Measurements from ENCODE around the gene FASTKD3. TPM values are rescaled to one million over a fixed set of nuclear protein-coding genes. Genes with fewer than 3 reads are reported as not detected.

Gene FASTKD3
- total RNA-seq (2021; ENCODE audit: unreplicated experiment) (9.9 TPM), Bru-seq, nascent RNA (percentile 73 among the genes with signal in this experiment), BruChase-seq, experiment 1, labeled RNA remaining after a 2-hour chase (percentile 83 among the genes with signal in this experiment), BruChase-seq, experiment 2, labeled RNA remaining after a 6-hour chase (percentile 55 among the genes with signal in this experiment)
- polyA plus RNA-seq (2012; ENCODE audit: insufficient read length) = 4.4 TPM
- long read RNA-seq, transcript FASTKD3-201 (7 exons, 2,402 nt) = major isoform, 6 of 15 reads
- long read RNA-seq, partial matches to known transcripts = 3 of 15 reads
- long read RNA-seq, other reads (novel, unspliced or antisense) = 2 of 15 reads

DNA sequence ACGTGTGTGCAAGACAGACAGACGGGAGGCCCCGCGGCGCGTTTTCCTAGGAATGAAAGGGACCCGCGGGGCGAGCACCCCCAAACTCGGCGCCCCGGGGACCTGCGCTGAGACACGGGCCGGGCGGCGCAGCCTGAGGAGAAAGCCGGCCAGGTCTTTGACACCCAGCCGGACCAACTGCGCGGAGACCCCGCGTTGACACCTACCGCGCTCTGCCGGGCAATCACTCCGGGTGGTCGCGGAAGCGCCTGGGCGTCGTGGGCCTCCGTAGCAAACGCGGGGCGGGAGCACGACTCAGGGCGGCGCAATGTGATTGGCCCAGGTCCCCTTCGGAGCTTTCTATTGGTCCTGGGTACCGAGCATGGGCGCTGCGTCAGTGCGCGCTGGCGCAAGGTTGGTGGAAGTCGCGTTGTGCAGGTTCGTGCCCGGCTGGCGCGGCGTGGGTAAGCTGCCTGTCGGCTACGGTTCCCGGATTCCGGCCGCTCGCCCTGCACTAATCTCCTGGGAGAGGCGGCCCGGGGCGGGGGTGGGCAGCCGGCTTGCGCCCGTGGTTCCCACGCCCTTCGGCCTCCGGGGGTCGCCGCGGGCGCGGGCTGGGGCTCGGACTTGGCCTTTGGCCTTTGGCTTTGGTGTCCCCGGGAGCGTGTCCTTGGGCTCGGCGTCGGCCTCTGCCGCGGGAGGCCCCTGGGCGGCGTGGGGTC lies at the start of gene FASTKD3, which contains the start of gene MTRR:
FASTKD3 (minus strand) TSS at position 259 of the 701 bp plus-strand sequence. CDS start 948 bp downstream, outside the sequence.
MTRR (plus strand) TSS at position 376 of the 701 bp plus-strand sequence. CDS start 1,647 bp downstream, outside the sequence.
- Histone ChIP-seq H3K4me3 (ENCODE audit: low read depth in 2 of 2, low read length in 2 of 2) (peak within 1 kb of the TSS; percentile 73 to 80), H3K4me1 (ENCODE audit: control insufficient read depth, insufficient read depth, low read length) (peaks cover 25% of the 10 kb centered on the region), H3K36me3 (ENCODE audit: control insufficient read depth, insufficient read depth, low read length) (peaks cover 26% of the 10 kb centered on the region), H3K9me3 (ENCODE audit: control insufficient read depth, insufficient read depth, low read depth, low read length) (no peaks in the 10 kb centered on the region), H3K27ac (ENCODE audit: low read length) (peak within 1 kb of the TSS; percentile 94), H3K27me3 (ENCODE audit: control insufficient read depth, insufficient read depth, low read length) (no peaks in the 10 kb centered on the region)
- BruUV-seq (replicated peaks) = no TSS peak
- intact Hi-C loops (cut with micrococcal nuclease; ENCODE audit: unreplicated experiment) = no loop called here
- in situ Hi-C loops (cut with HindIII; ENCODE audit: low pct_unique_long_range_greater_than_20kb, low sequenced_read_pairs) = no loop called here
- CTCF ChIA-PET = interaction anchor here (1.3 kb wide), 1 partner anchor 1103 kb away, joined by 3 read pairs; no protein-coding TSS in a partner anchor
- ATAC-seq (peak; percentile 100), DNase-seq (ENCODE audit: low read depth, low spot score) (peak; percentile 73)
- POLR2A ChIA-PET = interaction anchor here (0.7 kb wide), 1 partner anchor 599 kb away, joined by 3 read pairs; no protein-coding TSS in a partner anchor
- TF ChIP-seq, protein P1, sequence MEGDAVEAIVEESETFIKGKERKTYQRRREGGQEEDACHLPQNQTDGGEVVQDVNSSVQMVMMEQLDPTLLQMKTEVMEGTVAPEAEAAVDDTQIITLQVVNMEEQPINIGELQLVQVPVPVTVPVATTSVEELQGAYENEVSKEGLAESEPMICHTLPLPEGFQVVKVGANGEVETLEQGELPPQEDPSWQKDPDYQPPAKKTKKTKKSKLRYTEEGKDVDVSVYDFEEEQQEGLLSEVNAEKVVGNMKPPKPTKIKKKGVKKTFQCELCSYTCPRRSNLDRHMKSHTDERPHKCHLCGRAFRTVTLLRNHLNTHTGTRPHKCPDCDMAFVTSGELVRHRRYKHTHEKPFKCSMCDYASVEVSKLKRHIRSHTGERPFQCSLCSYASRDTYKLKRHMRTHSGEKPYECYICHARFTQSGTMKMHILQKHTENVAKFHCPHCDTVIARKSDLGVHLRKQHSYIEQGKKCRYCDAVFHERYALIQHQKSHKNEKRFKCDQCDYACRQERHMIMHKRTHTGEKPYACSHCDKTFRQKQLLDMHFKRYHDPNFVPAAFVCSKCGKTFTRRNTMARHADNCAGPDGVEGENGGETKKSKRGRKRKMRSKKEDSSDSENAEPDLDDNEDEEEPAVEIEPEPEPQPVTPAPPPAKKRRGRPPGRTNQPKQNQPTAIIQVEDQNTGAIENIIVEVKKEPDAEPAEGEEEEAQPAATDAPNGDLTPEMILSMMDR (IDR thresholded peaks at IDR 0.05) = no peak
- TF ChIP-seq POLR2AphosphoS5 (IDR thresholded peaks at IDR 0.05; ENCODE audit: low read depth, low read length) (peak; percentile 84), TCF7L2 (IDR thresholded peaks at IDR 0.05; ENCODE audit: low read depth, low read length) (peak; percentile 69; the same call in 1 of the 2 replicates), SIN3A (IDR thresholded peaks at IDR 0.05; ENCODE audit: borderline replicate concordance, insufficient read depth, low read depth, low read length) (no peak; the same call in 1 of the 2 replicates)
- TF ChIP-seq, protein P2, sequence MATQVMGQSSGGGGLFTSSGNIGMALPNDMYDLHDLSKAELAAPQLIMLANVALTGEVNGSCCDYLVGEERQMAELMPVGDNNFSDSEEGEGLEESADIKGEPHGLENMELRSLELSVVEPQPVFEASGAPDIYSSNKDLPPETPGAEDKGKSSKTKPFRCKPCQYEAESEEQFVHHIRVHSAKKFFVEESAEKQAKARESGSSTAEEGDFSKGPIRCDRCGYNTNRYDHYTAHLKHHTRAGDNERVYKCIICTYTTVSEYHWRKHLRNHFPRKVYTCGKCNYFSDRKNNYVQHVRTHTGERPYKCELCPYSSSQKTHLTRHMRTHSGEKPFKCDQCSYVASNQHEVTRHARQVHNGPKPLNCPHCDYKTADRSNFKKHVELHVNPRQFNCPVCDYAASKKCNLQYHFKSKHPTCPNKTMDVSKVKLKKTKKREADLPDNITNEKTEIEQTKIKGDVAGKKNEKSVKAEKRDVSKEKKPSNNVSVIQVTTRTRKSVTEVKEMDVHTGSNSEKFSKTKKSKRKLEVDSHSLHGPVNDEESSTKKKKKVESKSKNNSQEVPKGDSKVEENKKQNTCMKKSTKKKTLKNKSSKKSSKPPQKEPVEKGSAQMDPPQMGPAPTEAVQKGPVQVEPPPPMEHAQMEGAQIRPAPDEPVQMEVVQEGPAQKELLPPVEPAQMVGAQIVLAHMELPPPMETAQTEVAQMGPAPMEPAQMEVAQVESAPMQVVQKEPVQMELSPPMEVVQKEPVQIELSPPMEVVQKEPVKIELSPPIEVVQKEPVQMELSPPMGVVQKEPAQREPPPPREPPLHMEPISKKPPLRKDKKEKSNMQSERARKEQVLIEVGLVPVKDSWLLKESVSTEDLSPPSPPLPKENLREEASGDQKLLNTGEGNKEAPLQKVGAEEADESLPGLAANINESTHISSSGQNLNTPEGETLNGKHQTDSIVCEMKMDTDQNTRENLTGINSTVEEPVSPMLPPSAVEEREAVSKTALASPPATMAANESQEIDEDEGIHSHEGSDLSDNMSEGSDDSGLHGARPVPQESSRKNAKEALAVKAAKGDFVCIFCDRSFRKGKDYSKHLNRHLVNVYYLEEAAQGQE (IDR thresholded peaks at IDR 0.05; ENCODE audit: insufficient read depth in 1 of 2, low read depth in 2 of 2, low read length in 1 of 2) = 0 out of 4 replicates have a peak, but pooled peaks of 1 of the 2 experiments have one; percentile 47

GRCh38 chr5:7917130-7918123 lies 48.6 kb upstream of the FASTKD3 start:
- DNase-seq (ENCODE audit: low read depth, low spot score) = no peak
- Histone ChIP-seq H3K27me3 (ENCODE audit: control insufficient read depth, insufficient read depth, low read length) (no peaks in the 10 kb centered on the region), H3K27ac (ENCODE audit: low read length) (no peak overlapping the region), H3K36me3 (ENCODE audit: control insufficient read depth, insufficient read depth, low read length) (no peaks in the 10 kb centered on the region), H3K4me1 (ENCODE audit: control insufficient read depth, insufficient read depth, low read length) (no peaks in the 10 kb centered on the region), H3K4me3 (ENCODE audit: low read depth in 2 of 2, low read length in 2 of 2) (no peak overlapping the region), H3K9me3 (ENCODE audit: control insufficient read depth, insufficient read depth, low read depth, low read length) (peaks cover 8% of the 10 kb centered on the region; the same call in 1 of the 2 replicates)
- ChIA-PET POLR2A (no interaction called here), CTCF (no interaction called here)
- TF ChIP-seq POLR2AphosphoS5 (IDR thresholded peaks at IDR 0.05; ENCODE audit: low read depth, low read length) = no peak
- TF ChIP-seq TCF7L2 (IDR thresholded peaks at IDR 0.05; ENCODE audit: low read depth, low read length) = no peak
- TF ChIP-seq, protein P1 (IDR thresholded peaks at IDR 0.05) = no peak
- TF ChIP-seq SIN3A (IDR thresholded peaks at IDR 0.05; ENCODE audit: borderline replicate concordance, insufficient read depth, low read depth, low read length) = no peak
- TF ChIP-seq, protein P2 (IDR thresholded peaks at IDR 0.05; ENCODE audit: insufficient read depth in 1 of 2, low read depth in 2 of 2, low read length in 1 of 2) = no peak
- no TSS peak for BruUV-seq (replicated peaks)
- in situ Hi-C loops (cut with HindIII; ENCODE audit: low pct_unique_long_range_greater_than_20kb, low sequenced_read_pairs) = no loop called here
- intact Hi-C loops (cut with micrococcal nuclease; ENCODE audit: unreplicated experiment) = no loop called here
- ATAC-seq = no peak

Data from Panc1 (cell line).